ENCODE measurements around the gene CLDN7.
A peak's percentile ranks its signal among the peaks of the same experiment; 100 is the strongest.

DNA sequence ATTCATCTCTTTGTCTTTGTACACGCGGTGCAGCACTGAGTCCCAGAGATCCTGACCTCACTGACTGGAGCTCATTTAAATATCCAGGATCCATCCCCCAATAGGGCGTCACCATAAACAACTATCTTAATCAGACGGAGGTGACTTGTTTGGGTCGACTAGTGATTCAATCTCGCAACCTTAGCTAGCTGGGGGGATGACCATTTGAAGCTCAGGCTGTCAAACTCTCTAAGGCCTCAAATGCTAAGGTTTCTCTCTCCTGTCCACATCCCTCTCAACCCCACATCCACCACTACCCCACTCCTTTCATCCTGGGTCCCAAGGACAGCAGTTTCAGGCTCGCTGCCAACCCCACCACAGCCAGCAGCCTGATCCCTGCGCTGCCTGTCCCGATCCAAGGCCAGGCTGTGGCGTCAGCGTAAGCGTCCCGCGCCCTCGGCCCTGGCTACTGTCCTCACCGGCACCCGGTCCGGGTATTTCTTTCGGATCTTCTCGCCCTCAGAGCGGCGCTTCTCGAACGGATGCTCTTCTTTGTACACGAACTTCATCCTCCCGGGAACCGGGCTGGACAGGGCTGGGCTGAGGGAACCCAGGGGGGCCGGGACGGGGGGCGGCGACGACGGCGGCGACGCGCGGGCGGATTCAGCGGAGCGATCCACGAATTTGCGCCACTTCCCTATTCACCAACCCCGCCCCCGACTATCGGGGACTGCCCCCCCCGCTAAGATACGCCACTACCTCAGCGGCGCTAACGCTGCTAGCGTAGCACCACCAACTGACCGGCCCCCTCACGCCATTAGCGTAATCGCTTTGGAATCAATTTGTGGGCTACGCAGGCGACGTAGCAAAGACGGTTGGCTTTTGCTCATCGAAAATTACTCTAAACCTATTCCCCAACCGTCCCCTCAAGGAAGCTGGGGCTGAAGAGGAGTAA lies 20.2 kb downstream of the CLDN7 start, which contains the start of gene GABARAP:
- TF ChIP-seq CTCF (IDR thresholded peaks at IDR 0.05 in 2 of 3, conservative IDR thresholded peaks at IDR 0.05 in 1 of 3; ENCODE audit: borderline replicate concordance in 1 of 3, insufficient read depth in 1 of 3, low read depth in 2 of 3, low read length in 2 of 3): no peak
- peak; percentile 30 for TF ChIP-seq POLR2A (IDR thresholded peaks at IDR 0.05; ENCODE audit: borderline replicate concordance, extremely low read depth, insufficient read depth, insufficient read length)
- no peak; the same call in none of the 2 replicates for TF ChIP-seq POLR2AphosphoS5 (IDR thresholded peaks at IDR 0.05; ENCODE audit: low read depth, low read length)
- TF ChIP-seq, protein P1, sequence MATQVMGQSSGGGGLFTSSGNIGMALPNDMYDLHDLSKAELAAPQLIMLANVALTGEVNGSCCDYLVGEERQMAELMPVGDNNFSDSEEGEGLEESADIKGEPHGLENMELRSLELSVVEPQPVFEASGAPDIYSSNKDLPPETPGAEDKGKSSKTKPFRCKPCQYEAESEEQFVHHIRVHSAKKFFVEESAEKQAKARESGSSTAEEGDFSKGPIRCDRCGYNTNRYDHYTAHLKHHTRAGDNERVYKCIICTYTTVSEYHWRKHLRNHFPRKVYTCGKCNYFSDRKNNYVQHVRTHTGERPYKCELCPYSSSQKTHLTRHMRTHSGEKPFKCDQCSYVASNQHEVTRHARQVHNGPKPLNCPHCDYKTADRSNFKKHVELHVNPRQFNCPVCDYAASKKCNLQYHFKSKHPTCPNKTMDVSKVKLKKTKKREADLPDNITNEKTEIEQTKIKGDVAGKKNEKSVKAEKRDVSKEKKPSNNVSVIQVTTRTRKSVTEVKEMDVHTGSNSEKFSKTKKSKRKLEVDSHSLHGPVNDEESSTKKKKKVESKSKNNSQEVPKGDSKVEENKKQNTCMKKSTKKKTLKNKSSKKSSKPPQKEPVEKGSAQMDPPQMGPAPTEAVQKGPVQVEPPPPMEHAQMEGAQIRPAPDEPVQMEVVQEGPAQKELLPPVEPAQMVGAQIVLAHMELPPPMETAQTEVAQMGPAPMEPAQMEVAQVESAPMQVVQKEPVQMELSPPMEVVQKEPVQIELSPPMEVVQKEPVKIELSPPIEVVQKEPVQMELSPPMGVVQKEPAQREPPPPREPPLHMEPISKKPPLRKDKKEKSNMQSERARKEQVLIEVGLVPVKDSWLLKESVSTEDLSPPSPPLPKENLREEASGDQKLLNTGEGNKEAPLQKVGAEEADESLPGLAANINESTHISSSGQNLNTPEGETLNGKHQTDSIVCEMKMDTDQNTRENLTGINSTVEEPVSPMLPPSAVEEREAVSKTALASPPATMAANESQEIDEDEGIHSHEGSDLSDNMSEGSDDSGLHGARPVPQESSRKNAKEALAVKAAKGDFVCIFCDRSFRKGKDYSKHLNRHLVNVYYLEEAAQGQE (IDR thresholded peaks at IDR 0.05; ENCODE audit: low read depth): no peak
- TF ChIP-seq SP1 (IDR thresholded peaks at IDR 0.05; ENCODE audit: low read depth): peak; percentile 39; the same call in 1 of the 2 replicates
- TF ChIP-seq, protein P2, sequence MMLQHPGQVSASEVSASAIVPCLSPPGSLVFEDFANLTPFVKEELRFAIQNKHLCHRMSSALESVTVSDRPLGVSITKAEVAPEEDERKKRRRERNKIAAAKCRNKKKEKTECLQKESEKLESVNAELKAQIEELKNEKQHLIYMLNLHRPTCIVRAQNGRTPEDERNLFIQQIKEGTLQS (IDR thresholded peaks at IDR 0.05): no peak
- no peak for TF ChIP-seq EZH2phosphoT487 (IDR thresholded peaks at IDR 0.05; ENCODE audit: borderline replicate concordance)
- peak; percentile 71 for TF ChIP-seq EGR1 (IDR thresholded peaks at IDR 0.05; ENCODE audit: low read depth)
- TF ChIP-seq YY1 (IDR thresholded peaks at IDR 0.05; ENCODE audit: extremely low read depth, insufficient replicate concordance, low read depth, low read length): no peak
- TF ChIP-seq EZH2 (IDR thresholded peaks at IDR 0.05): no peak
- TF ChIP-seq TCF7L2 (IDR thresholded peaks at IDR 0.05; ENCODE audit: borderline replicate concordance, extremely low read depth, insufficient read depth, insufficient read length): peak; percentile 32
- TF ChIP-seq, protein P3, sequence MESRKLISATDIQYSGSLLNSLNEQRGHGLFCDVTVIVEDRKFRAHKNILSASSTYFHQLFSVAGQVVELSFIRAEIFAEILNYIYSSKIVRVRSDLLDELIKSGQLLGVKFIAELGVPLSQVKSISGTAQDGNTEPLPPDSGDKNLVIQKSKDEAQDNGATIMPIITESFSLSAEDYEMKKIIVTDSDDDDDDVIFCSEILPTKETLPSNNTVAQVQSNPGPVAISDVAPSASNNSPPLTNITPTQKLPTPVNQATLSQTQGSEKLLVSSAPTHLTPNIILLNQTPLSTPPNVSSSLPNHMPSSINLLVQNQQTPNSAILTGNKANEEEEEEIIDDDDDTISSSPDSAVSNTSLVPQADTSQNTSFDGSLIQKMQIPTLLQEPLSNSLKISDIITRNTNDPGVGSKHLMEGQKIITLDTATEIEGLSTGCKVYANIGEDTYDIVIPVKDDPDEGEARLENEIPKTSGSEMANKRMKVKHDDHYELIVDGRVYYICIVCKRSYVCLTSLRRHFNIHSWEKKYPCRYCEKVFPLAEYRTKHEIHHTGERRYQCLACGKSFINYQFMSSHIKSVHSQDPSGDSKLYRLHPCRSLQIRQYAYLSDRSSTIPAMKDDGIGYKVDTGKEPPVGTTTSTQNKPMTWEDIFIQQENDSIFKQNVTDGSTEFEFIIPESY (IDR thresholded peaks at IDR 0.05; ENCODE audit: extremely low read depth, insufficient replicate concordance, low read length): no peak
- no peak for TF ChIP-seq SIN3A (IDR thresholded peaks at IDR 0.05; ENCODE audit: low read depth)

Data from HCT116 (cell line).